IPS-20b (cell line): ENCODE measurements around the gene ECHS1.
"Not testable (repeated sequence)": the region's sequence is repeated elsewhere in the genome, so short reads cannot be mapped to it uniquely, and the experiment has no call there.

Experiments used
- H3K27ac ChIP-seq: one replicate; pipeline ENCODE4 v1.5.1; 2013; ENCODE audit warnings: low read length
- H3K27me3 ChIP-seq: 2 replicates; pipeline ENCODE4 v1.6.1; 2013; ENCODE audit warnings: mild to moderate bottlenecking, low read length, inconsistent platforms; ENCODE audit not compliant: insufficient read depth
- H3K36me3 ChIP-seq: 2 replicates; pipeline ENCODE4 v1.6.1; 2013; ENCODE audit warnings: low read depth, mild to moderate bottlenecking, inconsistent platforms, low read length, moderate library complexity; ENCODE audit not compliant: insufficient read depth
- H3K4me1 ChIP-seq: 2 replicates; pipeline ENCODE4 v1.6.1; 2013; ENCODE audit warnings: mild to moderate bottlenecking, control low read depth, inconsistent platforms, low read length, moderate library complexity; ENCODE audit not compliant: insufficient read depth
- H3K4me3 ChIP-seq: 2 replicates; pipeline ENCODE4 v1.5.1; 2013; ENCODE audit warnings: mild to moderate bottlenecking, low read length, inconsistent platforms
- H3K9ac ChIP-seq: 2 replicates; pipeline ENCODE4 v1.6.1; 2013; ENCODE audit warnings: low read depth, mild to moderate bottlenecking, inconsistent platforms, low read length, moderate library complexity
- H3K9me3 ChIP-seq: 2 replicates; pipeline ENCODE4 v1.6.1; 2013; ENCODE audit warnings: mild to moderate bottlenecking, low read depth, low read length, inconsistent platforms; ENCODE audit not compliant: insufficient read depth

The ECHS1 gene

DNA sequence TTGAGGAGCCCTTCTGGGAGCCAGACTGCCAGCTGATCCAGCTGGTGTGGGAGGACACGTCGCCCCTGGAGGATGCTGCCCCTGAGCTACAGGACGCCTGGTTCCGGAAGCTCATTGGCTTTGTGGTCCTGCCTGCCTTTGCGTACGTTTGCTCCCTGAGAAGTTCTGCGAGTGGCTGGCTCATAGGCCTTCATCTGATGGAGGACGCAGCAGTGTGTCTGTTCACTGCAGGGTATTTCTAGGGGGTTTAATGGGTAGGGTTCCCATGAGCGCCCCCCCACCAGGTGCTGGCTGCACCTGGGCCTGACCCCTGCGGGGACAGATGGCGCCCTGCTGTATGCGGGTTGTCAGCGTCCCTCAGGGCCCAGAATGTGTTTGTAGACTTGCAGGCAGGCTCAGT, 10.9 kb upstream of the ECHS1 start:
- Histone ChIP-seq H3K27ac (no peak overlapping the region), H3K4me3 (no peak overlapping the region), H3K27me3 (peaks cover 11% of the 10 kb centered on the region), H3K9me3 (no peaks in the 10 kb centered on the region), H3K36me3 (no peaks in the 10 kb centered on the region), H3K9ac (no peak overlapping the region), H3K4me1 (no peaks in the 10 kb centered on the region)

DNA sequence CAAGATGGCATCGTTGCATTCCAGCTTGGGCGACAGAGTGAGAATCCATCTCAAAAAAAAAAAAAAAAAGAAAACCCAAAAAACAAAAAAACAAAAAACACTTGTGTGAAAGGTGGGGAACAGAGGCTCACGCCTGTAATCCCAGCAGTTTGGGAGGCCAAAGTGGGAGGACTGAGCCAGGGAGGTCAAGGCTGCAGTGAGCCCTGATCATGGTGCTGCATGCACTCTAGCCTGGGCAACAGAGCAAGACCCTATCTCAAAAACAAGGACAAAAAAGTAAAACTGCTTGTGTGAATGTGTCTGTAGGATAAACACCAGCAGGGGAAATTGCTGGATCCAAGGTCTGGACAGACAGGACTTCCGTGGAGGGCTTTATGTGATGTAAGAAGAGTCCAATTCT, 10.4 kb upstream of the ECHS1 start:
- Histone ChIP-seq H3K9me3 (no peaks in the 10 kb centered on the region), H3K27ac (no peak overlapping the region), H3K27me3 (peaks cover 12% of the 10 kb centered on the region), H3K4me1 (no peaks in the 10 kb centered on the region), H3K36me3 (no peaks in the 10 kb centered on the region), H3K4me3 (no peak overlapping the region), H3K9ac (no peak overlapping the region)

GRCh38 chr10:133381036-133381435, 7.9 kb upstream of the ECHS1 start:
- no peaks in the 10 kb centered on the region for H3K4me1 ChIP-seq
- no peaks in the 10 kb centered on the region for H3K9me3 ChIP-seq
- no peak overlapping the region for H3K27ac ChIP-seq
- H3K36me3 ChIP-seq: no peaks in the 10 kb centered on the region
- peaks cover 37% of the 10 kb centered on the region for H3K27me3 ChIP-seq
- no peak overlapping the region for H3K4me3 ChIP-seq
- no peak overlapping the region for H3K9ac ChIP-seq

- H3K4me1 ChIP-seq: no peaks in the 10 kb centered on the region
- H3K4me3 ChIP-seq: peak overlapping the region; percentile 65; the same call in 1 of the 2 replicates
- H3K9me3 ChIP-seq: no peaks in the 10 kb centered on the region
- no peak overlapping the region for H3K27ac ChIP-seq
- no peaks in the 10 kb centered on the region for H3K36me3 ChIP-seq
- peaks cover 47% of the 10 kb centered on the region for H3K27me3 ChIP-seq
- H3K9ac ChIP-seq: no peak overlapping the region; the same call in 1 of the 2 replicates
Measured at GRCh38 chr10:133379801-133380666, 6.9 kb upstream of the ECHS1 start.

DNA sequence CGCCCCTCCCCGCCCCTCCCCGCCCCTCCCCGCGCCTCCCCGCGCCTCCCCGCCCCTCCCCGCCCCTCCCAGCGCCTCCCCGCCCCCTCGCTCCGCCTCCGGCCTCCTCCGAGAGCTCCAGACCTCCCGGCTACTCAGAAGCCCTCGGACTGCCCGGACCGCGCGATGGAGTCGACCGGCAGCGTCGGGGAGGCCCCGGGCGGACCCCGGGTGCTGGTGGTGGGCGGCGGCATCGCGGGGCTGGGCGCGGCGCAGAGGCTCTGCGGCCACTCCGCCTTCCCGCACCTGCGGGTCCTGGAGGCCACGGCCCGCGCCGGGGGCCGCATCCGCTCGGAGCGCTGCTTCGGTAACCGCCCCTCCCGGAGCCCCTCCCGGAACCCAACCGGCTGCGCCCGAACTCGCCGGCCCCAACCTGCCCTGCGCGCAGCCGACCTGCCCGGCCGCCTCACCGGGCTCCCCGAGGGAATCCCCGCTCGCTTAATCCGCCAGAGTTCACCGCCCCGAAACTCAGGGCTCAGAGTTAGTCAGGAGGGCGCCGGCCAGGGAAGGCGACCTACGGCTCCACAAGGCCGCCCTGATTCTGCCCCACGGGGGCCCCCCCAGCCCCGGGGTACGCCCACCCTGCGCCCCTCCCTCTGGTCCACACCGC, 6.1 kb upstream of the ECHS1 start, which contains the start of gene PAOX:
Gene PAOX (plus strand): TSS at position 111 of the 649 bp plus-strand sequence. CDS start 55 bp downstream, at position 166.
- Histone ChIP-seq H3K9me3 (no peaks in the 10 kb centered on the region), H3K4me1 (no peaks in the 10 kb centered on the region), H3K9ac (no peak within 1 kb of the TSS; the same call in 1 of the 2 replicates), H3K27ac (no peak within 1 kb of the TSS), H3K27me3 (peaks cover 55% of the 10 kb centered on the region), H3K36me3 (no peaks in the 10 kb centered on the region), H3K4me3 (peak within 1 kb of the TSS; percentile 74)

DNA sequence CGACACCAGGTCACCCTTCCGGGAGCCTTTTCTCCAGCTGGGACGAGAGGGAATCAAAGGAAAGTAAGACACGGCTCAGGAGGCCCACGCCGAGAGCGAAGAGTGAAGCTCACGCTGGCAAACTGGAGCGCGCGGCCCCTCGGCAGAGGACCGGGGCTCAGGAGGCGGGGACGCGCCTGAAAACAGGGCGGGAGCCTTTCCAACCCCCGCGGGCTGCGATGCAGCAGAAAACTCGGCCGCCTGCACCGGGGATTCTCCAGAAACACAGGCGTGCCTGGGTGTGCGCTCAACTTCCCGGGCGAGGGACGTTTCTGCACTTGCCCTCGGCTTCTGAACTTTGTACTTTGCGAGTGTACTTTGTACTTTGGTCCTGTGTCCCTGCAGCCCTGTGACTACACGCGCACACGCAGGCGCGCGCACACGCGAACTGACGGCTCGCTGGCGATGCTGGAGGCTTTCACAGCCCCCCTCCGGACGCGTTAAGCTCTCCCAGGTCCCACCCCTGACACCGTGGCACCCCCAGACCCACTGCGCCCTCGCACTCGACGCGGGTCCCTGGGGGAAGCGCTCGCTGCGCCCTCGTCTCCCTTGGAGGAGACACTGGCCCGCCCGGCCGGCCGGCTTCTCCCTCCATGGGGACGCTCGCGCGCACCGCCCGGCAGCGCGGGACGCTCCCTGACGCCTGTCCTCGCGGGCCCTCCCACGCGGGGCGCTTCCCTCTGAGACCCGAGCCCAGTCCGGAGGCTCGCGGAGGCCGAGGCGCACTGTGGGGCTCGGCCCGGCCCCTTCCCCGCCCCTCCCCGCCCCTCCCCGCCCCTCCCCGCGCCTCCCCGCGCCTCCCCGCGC, 5.3 kb upstream of the ECHS1 start:
- no peak overlapping the region for H3K27ac ChIP-seq
- H3K4me3 ChIP-seq: peak overlapping the region; percentile 74
- no peaks in the 10 kb centered on the region for H3K9me3 ChIP-seq
- H3K36me3 ChIP-seq: no peaks in the 10 kb centered on the region
- no peak overlapping the region; the same call in 1 of the 2 replicates for H3K9ac ChIP-seq
- peaks cover 60% of the 10 kb centered on the region for H3K27me3 ChIP-seq
- no peaks in the 10 kb centered on the region for H3K4me1 ChIP-seq

DNA sequence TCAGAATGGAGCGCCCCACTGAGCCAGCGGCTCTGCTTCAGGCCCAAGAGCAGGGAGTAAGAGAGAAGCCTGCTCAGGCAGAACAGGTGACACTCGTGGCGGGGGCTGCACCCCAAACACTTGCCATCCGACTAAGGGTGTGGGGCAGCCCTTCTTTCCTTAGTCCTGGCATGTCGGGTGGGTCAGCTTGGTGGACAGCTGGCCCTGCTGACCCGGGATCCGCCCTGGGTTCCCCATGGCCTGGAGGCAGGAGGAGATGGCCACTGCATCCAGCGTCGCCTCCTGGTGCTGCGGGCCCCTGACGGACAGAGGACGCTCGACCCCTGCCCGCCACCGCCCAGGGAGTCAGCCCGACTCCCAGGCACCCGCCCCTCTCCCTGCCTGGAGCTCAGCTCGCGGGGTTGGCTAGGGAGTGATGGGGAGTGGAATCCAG, 4.7 kb upstream of the ECHS1 start:
- H3K36me3 ChIP-seq: no peaks in the 10 kb centered on the region
- H3K4me1 ChIP-seq: no peaks in the 10 kb centered on the region
- H3K27ac ChIP-seq: no peak overlapping the region
- no peak overlapping the region for H3K9ac ChIP-seq
- peak overlapping the region; percentile 74 for H3K4me3 ChIP-seq
- H3K9me3 ChIP-seq: no peaks in the 10 kb centered on the region
- H3K27me3 ChIP-seq: peaks cover 60% of the 10 kb centered on the region

GRCh38 chr10:133377025-133377817, 4.1 kb upstream of the ECHS1 start:
- Histone ChIP-seq H3K9ac (no peak overlapping the region), H3K27me3 (peaks cover 60% of the 10 kb centered on the region)

GRCh38 chr10:133376183-133376582, 3.0 kb upstream of the ECHS1 start:
- not testable (repeated sequence) for H3K4me3 ChIP-seq, H3K4me1 ChIP-seq, H3K27ac ChIP-seq, H3K36me3 ChIP-seq, H3K9ac ChIP-seq, H3K9me3 ChIP-seq
- H3K27me3 ChIP-seq: peaks cover 60% of the 10 kb centered on the region

More at GRCh38 chr10:133377025-133377817, 4.1 kb upstream of the ECHS1 start:
- no peaks in the 10 kb centered on the region for H3K9me3 ChIP-seq
- H3K4me3 ChIP-seq: no peak overlapping the region
- no peak overlapping the region for H3K27ac ChIP-seq
- no peaks in the 10 kb centered on the region for H3K36me3 ChIP-seq
- H3K4me1 ChIP-seq: no peaks in the 10 kb centered on the region

- no peaks in the 10 kb centered on the region for H3K9me3 ChIP-seq
- no peaks in the 10 kb centered on the region for H3K4me1 ChIP-seq
- H3K36me3 ChIP-seq: peaks cover 4% of the 10 kb centered on the region; the same call in 1 of the 2 replicates
- no peak overlapping the region for H3K27ac ChIP-seq
- H3K27me3 ChIP-seq: peaks cover 60% of the 10 kb centered on the region
- H3K9ac ChIP-seq: no peak overlapping the region
- no peak overlapping the region for H3K4me3 ChIP-seq
Measured at GRCh38 chr10:133375357-133376115, 2.4 kb upstream of the ECHS1 start.
